IPS-NIHi11 (cell line): Measurements from ENCODE around the gene ARRDC2.
"Not testable (repeated sequence)": the region's sequence is repeated elsewhere in the genome, so short reads cannot be mapped to it uniquely, and the experiment has no call there.

Source experiments
- DNase-seq: peaks from one replicate; pipeline ENCODE4 v3.0.0; 2012; ENCODE audit warnings: mixed read lengths, low spot score

The ARRDC2 gene

GRCh38 chr19:18016209-18016910 lies 8.4 kb downstream of the ARRDC2 start:
- no peak for DNase-seq

- DNase-seq, result no peak
Observed at GRCh38 chr19:18017275-18018083, 9.5 kb downstream of the ARRDC2 start.

GRCh38 chr19:18020212-18021085 lies 12.5 kb downstream of the ARRDC2 start:
- DNase-seq, result peak; percentile 44

- peak; percentile 14 for DNase-seq
Observed at GRCh38 chr19:18021121-18021755, 13.3 kb downstream of the ARRDC2 start.

DNA sequence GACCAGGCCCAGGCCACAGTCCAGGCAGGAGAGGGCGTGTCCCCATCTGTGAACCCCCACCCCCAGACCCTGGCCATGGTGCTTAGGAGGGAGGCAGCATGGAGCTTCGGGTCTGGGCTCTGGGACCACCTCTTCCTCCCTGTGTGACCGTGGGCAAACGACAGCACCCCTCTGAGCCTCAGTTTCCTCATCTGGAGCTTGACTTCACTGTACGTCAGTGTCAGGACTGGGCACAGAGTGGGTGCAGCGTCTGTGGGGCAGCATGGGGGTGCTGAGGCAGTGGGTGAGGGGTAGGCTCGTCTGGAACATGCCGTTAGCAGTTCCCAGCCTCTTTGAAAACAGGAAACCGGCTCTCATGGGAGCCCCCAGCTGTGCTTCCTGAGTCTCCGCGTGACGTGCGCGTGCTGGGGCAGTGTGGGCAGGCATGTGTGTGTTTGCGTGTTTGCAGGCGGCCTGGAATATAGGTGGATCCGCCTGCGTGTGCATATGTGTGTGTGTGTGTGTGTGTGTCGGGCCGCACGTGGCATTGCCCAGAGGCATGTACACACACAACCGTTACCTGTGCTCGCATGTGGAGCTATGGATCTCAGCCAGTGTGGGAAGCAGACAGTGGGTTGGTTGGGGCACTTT lies 15.8 kb downstream of the ARRDC2 start:
- peak; percentile 29 for DNase-seq

GRCh38 chr19:18027151-18027550 lies 19.2 kb downstream of the ARRDC2 start:
- no peak for DNase-seq

DNA sequence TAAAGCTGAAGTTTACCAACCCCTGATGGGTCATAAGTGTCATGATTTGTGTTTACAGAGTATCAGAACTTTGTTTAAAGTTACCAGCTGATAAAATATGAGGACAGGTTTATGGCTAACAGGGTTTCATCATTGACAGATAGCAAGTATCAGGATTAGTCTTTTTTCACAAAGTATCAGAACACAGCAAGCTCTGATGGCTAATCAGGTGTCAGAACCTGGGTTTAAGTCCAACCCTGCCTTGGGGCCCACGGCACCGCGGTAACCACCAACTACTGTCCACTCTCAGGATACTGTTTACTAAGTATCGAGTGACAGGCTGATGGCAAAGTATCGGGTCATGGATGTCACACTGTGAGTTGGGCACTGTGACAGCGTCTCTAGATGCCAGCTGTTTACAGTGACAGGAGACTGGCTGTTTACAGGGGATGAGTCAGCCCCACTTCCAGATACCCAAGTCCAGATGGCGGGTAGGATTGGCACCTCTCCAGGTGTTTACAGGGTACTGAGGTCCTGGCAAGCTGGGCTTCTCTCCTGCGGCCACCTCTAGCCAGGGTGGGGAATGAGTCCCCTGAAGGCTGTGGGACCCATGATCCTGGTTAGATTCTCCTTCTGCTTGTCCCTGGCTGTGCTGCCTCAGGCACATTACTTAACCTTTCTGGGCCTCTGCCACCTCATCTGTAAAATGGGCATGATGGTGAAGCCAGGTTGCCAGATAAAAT lies 21.8 kb downstream of the ARRDC2 start:
- DNase-seq, result no peak

DNA sequence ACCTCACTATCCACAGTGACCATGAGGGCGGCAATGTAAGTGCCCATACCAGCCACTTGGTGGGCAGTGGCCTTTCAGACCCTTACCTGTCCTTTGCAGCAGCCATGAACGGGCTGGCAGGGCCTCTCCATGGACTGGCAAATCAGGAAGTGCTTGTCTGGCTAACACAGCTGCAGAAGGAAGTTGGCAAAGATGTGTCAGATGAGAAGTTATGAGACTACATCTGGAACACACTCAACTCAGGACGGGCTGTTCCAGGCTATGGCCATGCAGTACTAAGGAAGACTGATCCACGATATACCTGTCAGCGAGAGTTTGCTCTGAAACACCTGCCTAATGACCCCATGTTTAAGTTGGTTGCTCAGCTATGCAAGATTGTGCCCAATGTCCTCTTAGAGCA lies 23.4 kb downstream of the ARRDC2 start:
- DNase-seq, result not testable (repeated sequence)

DNA sequence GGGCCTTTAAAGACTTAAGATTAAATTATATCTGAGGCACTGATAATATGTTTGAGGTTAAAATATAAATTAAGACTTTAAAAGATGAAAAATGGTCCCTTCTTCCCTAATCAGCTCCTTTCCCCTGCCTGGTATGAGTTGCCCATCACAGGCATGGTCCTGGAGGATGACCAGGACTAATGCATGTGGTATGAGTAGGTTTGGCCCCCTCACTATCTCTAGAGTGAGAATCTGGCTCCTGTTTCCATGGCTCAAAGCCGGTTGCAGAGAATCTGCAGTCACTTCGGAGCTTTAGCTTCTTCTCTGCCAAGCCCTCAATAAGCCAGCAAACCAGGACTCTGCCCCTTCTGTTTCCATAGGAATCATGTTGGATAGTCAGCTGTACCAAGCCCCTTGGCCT lies 24.1 kb downstream of the ARRDC2 start:
- not testable (repeated sequence) for DNase-seq

GRCh38 chr19:18041054-18041453 lies 33.1 kb downstream of the ARRDC2 start:
- no peak for DNase-seq

- DNase-seq, result no peak
Observed at GRCh38 chr19:18043676-18044075, 35.7 kb downstream of the ARRDC2 start.

DNA sequence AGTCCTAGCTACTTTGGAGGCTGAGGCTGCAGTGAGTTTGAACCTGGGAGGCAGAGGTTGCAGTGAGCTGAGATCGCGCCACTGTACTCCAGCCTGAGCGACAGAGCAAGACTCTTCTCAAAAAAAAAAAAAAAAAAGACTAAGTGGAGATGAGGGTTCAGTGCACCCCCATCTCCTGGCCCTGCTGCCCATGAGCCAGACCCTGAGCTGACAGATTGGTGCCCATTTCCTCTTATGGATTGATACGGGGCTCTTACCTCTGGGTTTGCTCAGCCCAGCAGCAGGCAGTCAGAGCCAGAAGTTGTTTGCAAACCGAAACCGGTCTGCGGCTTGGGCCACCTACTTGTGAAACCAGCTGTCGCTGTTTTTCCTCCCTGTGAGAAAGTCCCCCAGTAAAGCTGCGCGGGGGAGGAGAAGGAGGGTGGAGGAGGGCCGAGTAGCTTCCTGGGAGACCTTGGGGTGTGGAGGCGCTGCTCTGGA lies 36.9 kb downstream of the ARRDC2 start:
- DNase-seq, result peak; percentile 46

- DNase-seq, result no peak
Observed at GRCh38 chr19:18045307-18046050, 37.5 kb downstream of the ARRDC2 start.

GRCh38 chr19:18046059-18046718 lies 38.2 kb downstream of the ARRDC2 start:
- DNase-seq, result no peak

GRCh38 chr19:18049385-18049784 lies 41.4 kb downstream of the ARRDC2 start:
- DNase-seq, result no peak

- DNase-seq, result peak; percentile 38
Observed at GRCh38 chr19:18051887-18052286, 43.9 kb downstream of the ARRDC2 start.

DNA sequence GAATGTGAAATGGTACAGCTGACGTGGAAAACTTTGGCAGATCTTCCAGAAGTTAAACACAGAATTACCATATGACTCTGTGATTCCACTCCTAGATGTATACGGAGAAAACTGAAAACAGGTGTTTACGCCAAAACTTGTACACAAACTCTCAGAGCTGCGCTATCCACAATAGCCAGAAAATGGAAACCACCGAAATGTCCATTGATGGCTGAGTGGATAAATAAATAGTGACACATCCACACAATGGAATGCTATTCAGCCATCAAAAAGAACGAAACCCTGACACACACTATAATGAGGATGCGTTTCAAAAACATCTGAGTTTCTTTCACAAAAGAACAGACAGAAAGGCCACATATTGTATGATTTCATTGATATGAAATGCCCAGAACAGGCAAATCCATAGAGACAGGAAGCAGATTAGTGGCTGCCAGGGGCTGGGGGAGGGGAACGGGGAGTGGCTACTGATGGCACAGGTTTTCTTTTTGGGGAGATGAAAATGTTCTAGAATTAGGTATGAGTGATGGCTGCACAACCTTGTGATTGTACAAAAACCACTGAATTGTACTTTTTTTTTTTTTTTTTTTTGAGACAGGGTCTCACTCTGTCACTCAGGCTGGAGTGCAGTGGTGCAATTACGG lies 45.7 kb downstream of the ARRDC2 start:
- DNase-seq, result no peak

GRCh38 chr19:18055967-18056366 lies 48.0 kb downstream of the ARRDC2 start:
- no peak for DNase-seq

DNA sequence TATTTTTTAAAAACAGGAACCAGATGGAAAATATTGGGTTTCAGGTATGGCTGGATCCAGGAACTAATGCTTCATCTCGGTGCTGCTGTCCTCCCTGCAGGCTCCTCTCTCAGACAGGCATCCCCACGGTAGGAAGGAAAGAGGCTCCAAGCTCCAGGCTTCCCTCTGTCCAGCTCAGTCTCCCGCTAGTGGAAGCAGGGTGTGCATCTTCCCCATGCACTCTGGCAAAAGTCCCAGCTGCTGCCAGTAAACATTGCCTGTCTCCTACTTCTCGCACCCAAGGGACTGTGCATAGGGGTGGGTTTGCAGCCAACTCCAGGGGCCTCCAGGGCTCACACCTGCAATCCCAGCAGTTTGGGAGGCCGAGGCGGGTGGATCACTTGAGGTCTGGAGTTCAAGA lies 49.6 kb downstream of the ARRDC2 start:
- no peak for DNase-seq
